ENCODE measurements around the gene HYOU1.
"Not testable (repeated sequence)": the region's sequence is repeated elsewhere in the genome, so short reads cannot be mapped to it uniquely, and the experiment has no call there.

Gene HYOU1

GRCh38 chr11:119084663-119085436 is 27.8 kb upstream of the HYOU1 start, which contains the start of gene HMBS:
Gene HMBS, plus strand, starts transcription at chr11:119084881. Its CDS starts 153 bp downstream, at chr11:119085034.
- DNase-seq, result peak; percentile 83

GRCh38 chr11:119081682-119082260 is 24.8 kb upstream of the HYOU1 start:
- DNase-seq, result no peak

GRCh38 chr11:119078675-119079420 is 21.8 kb upstream of the HYOU1 start:
- DNase-seq, result no peak

- DNase-seq, result no peak
Measured at GRCh38 chr11:119077839-119078238, 20.8 kb upstream of the HYOU1 start.

- peak; percentile 80 for DNase-seq
Measured at GRCh38 chr11:119067371-119068222, 10.6 kb upstream of the HYOU1 start, which contains the start of gene VPS11. Gene VPS11, plus strand, starts transcription at chr11:119067818. Its CDS starts 6 bp downstream, at chr11:119067824.

GRCh38 chr11:119065369-119065768 is 8.4 kb upstream of the HYOU1 start:
- DNase-seq, result no peak

GRCh38 chr11:119062779-119063178 is 5.8 kb upstream of the HYOU1 start:
- DNase-seq, result no peak

- DNase-seq, result no peak
Measured at GRCh38 chr11:119061256-119061655, 4.3 kb upstream of the HYOU1 start.

- DNase-seq, result not testable (repeated sequence)
Measured at GRCh38 chr11:119059128-119059527, 2.1 kb upstream of the HYOU1 start.

GRCh38 chr11:119056421-119056999 is 495 bp downstream of the HYOU1 start:
- no peak for DNase-seq

GRCh38 chr11:119055901-119056300 is 1.1 kb downstream of the HYOU1 start:
- no peak for DNase-seq

GRCh38 chr11:119054418-119054817 is 2.6 kb downstream of the HYOU1 start:
- no peak for DNase-seq

- no peak for DNase-seq
Measured at GRCh38 chr11:119052163-119052814, 4.7 kb downstream of the HYOU1 start.

GRCh38 chr11:119051440-119052162 is 5.4 kb downstream of the HYOU1 start:
- no peak for DNase-seq

- DNase-seq, result no peak
Measured at GRCh38 chr11:119049081-119049480, 7.9 kb downstream of the HYOU1 start.

GRCh38 chr11:119048644-119049043 is 8.4 kb downstream of the HYOU1 start:
- DNase-seq, result no peak

GRCh38 chr11:119047205-119047604 is 9.8 kb downstream of the HYOU1 start:
- DNase-seq, result no peak

GRCh38 chr11:119046489-119046888 is 10.5 kb downstream of the HYOU1 start:
- DNase-seq, result no peak

- DNase-seq, result no peak
Measured at GRCh38 chr11:119044708-119045107, 12.3 kb downstream of the HYOU1 start.

- DNase-seq, result no peak
Measured at GRCh38 chr11:119042927-119043326, 14.1 kb downstream of the HYOU1 start.

Measured in DMS 273 treated with DMSO at 0.1 percent for 48 hours (cell line).